Neutrophil (primary cell): ENCODE measurements around the gene KRT33B.

Source experiments
- H3K27ac ChIP-seq: fragments of 200-600 bp; sonication (generic); 2 replicates; pipeline ENCODE4 v1.5.1; 2016; ENCODE audit warnings: mild to moderate bottlenecking, moderate library complexity
- H3K27me3 ChIP-seq: fragments of 200-600 bp; sonication (generic); 2 replicates; pipeline ENCODE4 v1.6.0; 2016; ENCODE audit warnings: mild to moderate bottlenecking
- H3K36me3 ChIP-seq: fragments of 200-600 bp; sonication (generic); 2 replicates; pipeline ENCODE4 v1.5.1; 2017
- H3K4me1 ChIP-seq, 2 experiments: fragments of 200-600 bp in 1 of 2; sonication (generic) in 1 of 2; 1 replicate in 1 of 2; 2 replicates in 1 of 2; pipeline versions ENCODE4 v1.5.1 to v1.6.1; 2013 to 2016; ENCODE audit warnings: low read depth in 1 of 2, low read length in 1 of 2, mild to moderate bottlenecking in 1 of 2, moderate library complexity in 1 of 2; ENCODE audit not compliant: control insufficient read depth in 1 of 2, insufficient read depth in 1 of 2
- H3K4me3 ChIP-seq, 2 experiments: fragments of 200-600 bp in 1 of 2; sonication (generic) in 1 of 2; 1 replicate in 1 of 2; 2 replicates in 1 of 2; pipeline ENCODE4 v1.5.1; 2013 to 2016; ENCODE audit warnings: low read depth in 1 of 2, low read length in 1 of 2, mild to moderate bottlenecking in 1 of 2, moderate library complexity in 1 of 2
- H3K9me3 ChIP-seq: fragments of 200-600 bp; sonication (generic); 2 replicates; pipeline ENCODE4 v1.5.1; 2016
- CTCF ChIP-seq: fragments of 200-600 bp; sonication (generic); IDR thresholded peaks from 2 replicates; pipeline ENCODE4 v1.5.1; 2016; ENCODE audit warnings: antibody characterized with exemption

The KRT33B gene

GRCh38 chr17:41331606-41332005 lies 38.0 kb downstream of the KRT33B start:
- H3K36me3 ChIP-seq, result no peaks in the 10 kb centered on the region
- peaks cover 4 to 5% of the 10 kb centered on the region in 2 experiments for H3K4me1 ChIP-seq
- no peaks in the 10 kb centered on the region for H3K9me3 ChIP-seq
- no peaks in the 10 kb centered on the region for H3K27me3 ChIP-seq
- H3K27ac ChIP-seq, result no peak overlapping the region
- no peak for TF ChIP-seq CTCF
- H3K4me3 ChIP-seq, result no peak overlapping the region

GRCh38 chr17:41329279-41329948 lies 40.2 kb downstream of the KRT33B start:
- no peak overlapping the region for H3K27ac ChIP-seq
- peak; percentile 64 for TF ChIP-seq CTCF
- no peaks in the 10 kb centered on the region for H3K9me3 ChIP-seq

GRCh38 chr17:41328207-41328606 lies 41.4 kb downstream of the KRT33B start:
- peaks cover 7 to 8% of the 10 kb centered on the region in 2 experiments for H3K4me1 ChIP-seq
- H3K9me3 ChIP-seq, result no peaks in the 10 kb centered on the region
- no peak for TF ChIP-seq CTCF
- H3K27me3 ChIP-seq, result no peaks in the 10 kb centered on the region
- H3K36me3 ChIP-seq, result no peaks in the 10 kb centered on the region
- no peak overlapping the region for H3K4me3 ChIP-seq
- H3K27ac ChIP-seq, result no peak overlapping the region

More at GRCh38 chr17:41329279-41329948, 40.2 kb downstream of the KRT33B start:
- Histone ChIP-seq H3K4me3 (no peak overlapping the region), H3K4me1 (peaks cover 7 to 8% of the 10 kb centered on the region in 2 experiments), H3K27me3 (no peaks in the 10 kb centered on the region), H3K36me3 (no peaks in the 10 kb centered on the region)

GRCh38 chr17:41327411-41328120 lies 42.0 kb downstream of the KRT33B start:
- Histone ChIP-seq H3K4me1 (peaks cover 7 to 8% of the 10 kb centered on the region in 2 experiments), H3K4me3 (no peak overlapping the region), H3K9me3 (no peaks in the 10 kb centered on the region), H3K27ac (no peak overlapping the region), H3K36me3 (no peaks in the 10 kb centered on the region), H3K27me3 (no peaks in the 10 kb centered on the region)
- no peak for TF ChIP-seq CTCF

- H3K4me1 ChIP-seq, result peaks cover 7 to 8% of the 10 kb centered on the region in 2 experiments
- H3K36me3 ChIP-seq, result no peaks in the 10 kb centered on the region
- H3K27ac ChIP-seq, result no peak overlapping the region
- H3K9me3 ChIP-seq, result no peaks in the 10 kb centered on the region
- H3K27me3 ChIP-seq, result no peaks in the 10 kb centered on the region
- TF ChIP-seq CTCF, result no peak
- no peak overlapping the region for H3K4me3 ChIP-seq
Observed at GRCh38 chr17:41326173-41327145, 43.2 kb downstream of the KRT33B start.
